Calu3 (cell line): ENCODE results near the gene COG4. TPM values are rescaled to one million over a fixed set of nuclear protein-coding genes. Genes with fewer than 3 reads are reported as not detected.

Experiments
- BruUV-seq: library from RNA; stranded (reverse); fragments of 400-500 nt; replicated peaks from 2 replicates; lab custom pipeline; 2021; lab: Mats Ljungman, UMichigan
- CTCF ChIA-PET: fragments of 300-600 bp; sonication (Branson Sonifier 250); formaldehyde crosslinking; loops from one replicate; lab custom pipeline; 2022; ENCODE audit warnings: antibody characterized with exemption; lab: Charles Lee
- DNase-seq: peaks from one replicate; pipeline ENCODE4 v3.0.0; 2022
- H3K27ac Mint-ChIP-seq: one replicate; pipeline ENCODE4 v1.8.0; 2022; ENCODE audit warnings: mixed read lengths; ENCODE audit not compliant: unreplicated experiment
- H3K27me3 Mint-ChIP-seq: one replicate; pipeline ENCODE4 v1.8.0; 2022; ENCODE audit warnings: mixed read lengths; ENCODE audit not compliant: unreplicated experiment
- H3K36me3 Mint-ChIP-seq: one replicate; pipeline ENCODE4 v1.8.0; 2022; ENCODE audit warnings: mild to moderate bottlenecking, moderate library complexity, mixed read lengths; ENCODE audit not compliant: insufficient read depth, unreplicated experiment
- H3K4me1 Mint-ChIP-seq: one replicate; pipeline ENCODE4 v1.8.0; 2022; ENCODE audit warnings: mild to moderate bottlenecking, low read depth, mixed read lengths; ENCODE audit not compliant: unreplicated experiment
- H3K4me3 Mint-ChIP-seq: one replicate; pipeline ENCODE4 v1.8.0; 2022; ENCODE audit warnings: mild to moderate bottlenecking, low read depth, moderate library complexity, mixed read lengths; ENCODE audit not compliant: unreplicated experiment
- H3K9me3 Mint-ChIP-seq: one replicate; pipeline ENCODE4 v1.8.0; 2022; ENCODE audit warnings: low read depth, mixed read lengths; ENCODE audit not compliant: unreplicated experiment
- intact Hi-C: fragments of 100-400 bp; cut with micrococcal nuclease; formaldehyde crosslinking; loops from one replicate; pipeline ENCODE4 v1.10.0; 2022; ENCODE audit not compliant: unreplicated experiment
- total RNA-seq: library from RNA; stranded (reverse); gene quantifications from 2 replicates; pipeline ENCODE4 v1.2.3, GENCODE V29; 2022
- TF ChIP-seq, protein P1 (sequence below): fragments of 200-600 bp; IDR thresholded peaks from one replicate; pipeline ENCODE4 v1.8.0; 2022; ENCODE audit warnings: antibody characterized with exemption; ENCODE audit not compliant: unreplicated experiment

Gene COG4
- total RNA-seq, 1 experiment from 2014 or later: 88.6 TPM

GRCh38 chr16:70522216-70523075, 908 bp downstream of the COG4 start:
- Mint-ChIP-seq H3K36me3 (peaks cover 61% of the 10 kb centered on the region), H3K27me3 (no peaks in the 10 kb centered on the region), H3K27ac (peak overlapping the region; percentile 99), H3K4me3 (peak overlapping the region; percentile 89), H3K9me3 (no peaks in the 10 kb centered on the region), H3K4me1 (peaks cover 14% of the 10 kb centered on the region)
- no peak for DNase-seq
- intact Hi-C loops: no loop called here
- CTCF ChIA-PET: interaction anchor here (0.8 to 1.4 kb wide), 2 partner anchors 9 to 143 kb away, joined by 3 to 4 read pairs; no protein-coding TSS in a partner anchor
- BruUV-seq: no TSS peak
- TF ChIP-seq, protein P1, sequence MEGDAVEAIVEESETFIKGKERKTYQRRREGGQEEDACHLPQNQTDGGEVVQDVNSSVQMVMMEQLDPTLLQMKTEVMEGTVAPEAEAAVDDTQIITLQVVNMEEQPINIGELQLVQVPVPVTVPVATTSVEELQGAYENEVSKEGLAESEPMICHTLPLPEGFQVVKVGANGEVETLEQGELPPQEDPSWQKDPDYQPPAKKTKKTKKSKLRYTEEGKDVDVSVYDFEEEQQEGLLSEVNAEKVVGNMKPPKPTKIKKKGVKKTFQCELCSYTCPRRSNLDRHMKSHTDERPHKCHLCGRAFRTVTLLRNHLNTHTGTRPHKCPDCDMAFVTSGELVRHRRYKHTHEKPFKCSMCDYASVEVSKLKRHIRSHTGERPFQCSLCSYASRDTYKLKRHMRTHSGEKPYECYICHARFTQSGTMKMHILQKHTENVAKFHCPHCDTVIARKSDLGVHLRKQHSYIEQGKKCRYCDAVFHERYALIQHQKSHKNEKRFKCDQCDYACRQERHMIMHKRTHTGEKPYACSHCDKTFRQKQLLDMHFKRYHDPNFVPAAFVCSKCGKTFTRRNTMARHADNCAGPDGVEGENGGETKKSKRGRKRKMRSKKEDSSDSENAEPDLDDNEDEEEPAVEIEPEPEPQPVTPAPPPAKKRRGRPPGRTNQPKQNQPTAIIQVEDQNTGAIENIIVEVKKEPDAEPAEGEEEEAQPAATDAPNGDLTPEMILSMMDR: no peak

GRCh38 chr16:70520612-70521297, 2.6 kb downstream of the COG4 start:
- TF ChIP-seq, protein P1: no peak
- no TSS peak for BruUV-seq
- no peaks in the 10 kb centered on the region for H3K9me3 Mint-ChIP-seq
- CTCF ChIA-PET: interaction anchor here (0.6 kb wide), 1 partner anchor 626 kb away, joined by 3 read pairs; no protein-coding TSS in a partner anchor
- H3K27ac Mint-ChIP-seq: no peak overlapping the region
- intact Hi-C loops: no loop called here
- DNase-seq: no peak
- no peak overlapping the region for H3K4me3 Mint-ChIP-seq
- H3K27me3 Mint-ChIP-seq: no peaks in the 10 kb centered on the region
- H3K4me1 Mint-ChIP-seq: no peaks in the 10 kb centered on the region
- peaks cover 63% of the 10 kb centered on the region for H3K36me3 Mint-ChIP-seq

DNA sequence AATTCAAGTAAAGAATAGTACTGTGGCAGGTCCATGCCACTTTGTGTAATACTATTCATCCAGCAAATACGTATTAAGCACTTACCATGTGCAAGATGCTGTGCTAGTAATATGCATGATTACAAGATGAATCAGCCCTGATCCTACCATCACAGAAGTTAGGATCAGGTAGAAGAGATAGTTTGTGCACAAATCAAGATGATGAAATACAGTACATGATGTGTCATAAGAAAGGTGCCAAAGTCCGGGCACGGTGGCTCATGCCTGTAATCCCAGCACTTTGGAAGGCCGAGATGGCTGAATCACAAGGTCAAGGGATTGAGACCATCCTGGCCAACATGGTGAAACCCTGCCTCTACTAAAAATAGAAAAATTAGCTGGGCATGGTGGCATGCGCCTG, 10.9 kb downstream of the COG4 start:
- H3K27ac Mint-ChIP-seq: no peak overlapping the region
- peaks cover 43% of the 10 kb centered on the region for H3K36me3 Mint-ChIP-seq
- intact Hi-C loops: no loop called here
- H3K27me3 Mint-ChIP-seq: no peaks in the 10 kb centered on the region
- H3K4me1 Mint-ChIP-seq: no peaks in the 10 kb centered on the region
- no peaks in the 10 kb centered on the region for H3K9me3 Mint-ChIP-seq
- no peak for DNase-seq
- no TSS peak for BruUV-seq
- H3K4me3 Mint-ChIP-seq: no peak overlapping the region
- TF ChIP-seq, protein P1: no peak
- CTCF ChIA-PET: no interaction called here

DNA sequence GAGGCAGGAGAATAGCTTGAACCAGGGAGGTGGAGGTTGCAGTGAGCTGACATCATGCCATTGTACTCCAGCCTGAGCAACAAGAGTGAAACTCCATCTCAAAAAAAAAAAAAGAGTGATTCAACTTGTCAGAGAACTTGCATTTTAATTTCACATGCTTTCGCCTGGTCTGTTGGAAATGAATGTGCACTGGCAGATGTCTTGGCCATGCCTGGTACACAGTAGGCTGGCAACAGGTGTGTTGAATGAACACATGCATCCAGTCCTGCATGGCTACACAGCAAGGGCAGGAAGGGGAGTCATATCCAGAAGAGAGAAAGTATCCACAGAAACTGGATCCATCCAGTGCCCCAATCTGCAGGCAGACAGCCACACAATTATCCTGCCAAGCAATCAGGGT, 11.5 kb downstream of the COG4 start:
- Mint-ChIP-seq H3K4me3 (no peak overlapping the region), H3K4me1 (no peaks in the 10 kb centered on the region), H3K27ac (no peak overlapping the region), H3K36me3 (peaks cover 43% of the 10 kb centered on the region), H3K27me3 (no peaks in the 10 kb centered on the region), H3K9me3 (no peaks in the 10 kb centered on the region)
- intact Hi-C loops: no loop called here
- CTCF ChIA-PET: no interaction called here
- no TSS peak for BruUV-seq
- no peak for DNase-seq
- TF ChIP-seq, protein P1: no peak
